Spinal cord (tissue), 10 donors: ENCODE measurements around the gene ZNF92. TPM values are rescaled to one million over a fixed set of nuclear protein-coding genes. Genes with fewer than 3 reads are reported as not detected.
"Not testable (repeated sequence)": the region's sequence is repeated elsewhere in the genome, so short reads cannot be mapped to it uniquely, and the experiment has no call there.

Experiments
- DNase-seq, 6 donors: peaks; one replicate each; pipeline versions ENCODE4 v3.0.0 to v3.0.0-alpha.2; 2013 to 2015; ENCODE audit warnings: low spot score in 6 of 6, low read depth in 4 of 6
- H3K27ac ChIP-seq: one replicate; pipeline ENCODE4 v1.5.1; 2013; ENCODE audit warnings: low read depth, low read length, control low read depth
- H3K27me3 ChIP-seq: one replicate; pipeline ENCODE4 v1.6.1; 2013; ENCODE audit warnings: low read length; ENCODE audit not compliant: control insufficient read depth, insufficient read depth
- H3K36me3 ChIP-seq: one replicate; pipeline ENCODE4 v1.6.1; 2013; ENCODE audit warnings: low read length; ENCODE audit not compliant: control insufficient read depth, insufficient read depth
- H3K4me1 ChIP-seq: one replicate; pipeline ENCODE4 v1.6.1; 2013; ENCODE audit warnings: low read length; ENCODE audit not compliant: control insufficient read depth, insufficient read depth
- H3K4me3 ChIP-seq: one replicate; pipeline ENCODE4 v1.5.1; 2013; ENCODE audit warnings: low read depth, low read length, control low read depth
- H3K9me3 ChIP-seq: one replicate; pipeline ENCODE4 v1.6.1; 2013; ENCODE audit warnings: low read length; ENCODE audit not compliant: control insufficient read depth, insufficient read depth
- WGBS: methylation state at CpG from one replicate; pipeline ENCODE4 v1.1.5; 2013; ENCODE audit warnings: missing lambda C conversion rate; ENCODE audit not compliant: insufficient coverage; 5-methylcytosine and 5-hydroxymethylcytosine counted together
- long read RNA-seq, 4 donors: transcript quantifications; one replicate each; lab custom pipeline, GENCODE V29; 2026
- polyA plus RNA-seq, 2 donors: library from polyadenylated mRNA; unstranded; fragments of 120-200 nt; gene quantifications; one replicate each; pipeline ENCODE4 v1.2.1, GENCODE V29; 2013; ENCODE audit not compliant: insufficient read length in 2 of 2
- total RNA-seq, 2 donors: library from RNA; depleted of rRNA in 1 of 2; stranded (reverse); fragments of 120-200 nt in 1 of 2; fragments of >200 nt in 1 of 2; gene quantifications; one replicate each; pipeline versions ENCODE4 v1.2.3 to v1.2.4, GENCODE V29; 2013 to 2014
- donor health status: healthy.

The ZNF92 gene
- total RNA-seq (10 to 100 TPM; 15.2 to 30.8 TPM), polyA plus RNA-seq (10 to 100 TPM; 18.8 to 28.7 TPM)
- long read RNA-seq, donor 1, transcript ZNF92-201 (4 exons, 3,210 nt), result major isoform, 6 of 10 reads
- long read RNA-seq, donor 1, partial matches to known transcripts, result 0 of 10 reads
- long read RNA-seq, donor 1, other reads (novel, unspliced or antisense), result 0 of 10 reads
- long read RNA-seq, donor 2, partial matches to known transcripts, result 0 of 3 reads
- long read RNA-seq, donor 2, other reads (novel, unspliced or antisense), result 0 of 3 reads
- long read RNA-seq, donor 3, partial matches to known transcripts, result 0 of 6 reads
- long read RNA-seq, donor 3, other reads (novel, unspliced or antisense), result 0 of 6 reads
- long read RNA-seq, donor 4, transcript ZNF92-201 (4 exons, 3,210 nt), result major isoform, 5 of 8 reads
- long read RNA-seq, donor 4, partial matches to known transcripts, result 0 of 8 reads
- long read RNA-seq, donor 4, other reads (novel, unspliced or antisense), result 0 of 8 reads

GRCh38 chr7:65373608-65374351 is at the start of gene ZNF92:
TSS of gene ZNF92 (plus strand) at chr7:65373855. CDS start at chr7:65373998, 143 bp downstream.
- DNase-seq, result peak; percentile 91 to 99 (median 98)
- H3K9me3 ChIP-seq, result no peaks in the 10 kb centered on the region
- peak within 1 kb of the TSS; percentile 87 for H3K27ac ChIP-seq
- H3K4me1 ChIP-seq, result peaks cover 11% of the 10 kb centered on the region
- H3K27me3 ChIP-seq, result no peaks in the 10 kb centered on the region
- H3K36me3 ChIP-seq, result peaks cover 3% of the 10 kb centered on the region
- WGBS, result 0% methylated on average over 36 of the region's 44 CpGs
- peak within 1 kb of the TSS; percentile 89 for H3K4me3 ChIP-seq

DNA sequence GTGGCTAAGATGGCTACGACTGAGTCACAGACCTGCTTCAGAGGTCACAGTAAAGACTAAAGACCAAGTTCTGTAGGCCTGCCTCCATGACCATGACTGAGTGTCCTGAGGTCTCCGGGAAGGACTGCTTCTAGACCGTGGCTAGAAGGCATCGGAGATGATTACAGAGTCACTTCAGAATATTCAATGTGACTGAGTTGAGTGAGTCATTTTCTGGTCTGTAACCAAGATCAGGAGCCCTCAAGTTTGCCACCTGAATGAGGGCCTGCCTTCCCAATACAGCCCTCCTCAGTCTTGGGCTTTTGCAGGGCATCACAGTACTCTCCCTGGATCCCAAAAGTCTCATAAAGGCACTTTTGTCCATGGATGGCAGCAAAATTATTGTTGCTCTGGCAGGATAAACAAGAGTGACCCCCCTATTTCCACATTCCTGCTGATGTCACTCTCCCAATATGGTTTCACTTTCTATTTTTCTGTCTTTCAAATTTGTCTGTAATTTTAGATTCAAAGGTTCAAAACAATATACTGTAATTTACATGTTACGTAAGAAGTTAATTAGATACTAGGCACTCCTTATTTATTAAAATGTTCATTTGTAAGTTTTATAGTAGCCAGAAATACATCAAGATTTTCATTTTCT is 47.7 kb upstream of the ZNF92 start:
- Histone ChIP-seq H3K4me1 (no peaks in the 10 kb centered on the region), H3K27ac (no peak overlapping the region), H3K27me3 (no peaks in the 10 kb centered on the region), H3K9me3 (no peaks in the 10 kb centered on the region), H3K4me3 (no peak overlapping the region), H3K36me3 (no peaks in the 10 kb centered on the region)
- no peak for DNase-seq
- WGBS, result 99% methylated on average over 4 of the region's 5 CpGs

DNA sequence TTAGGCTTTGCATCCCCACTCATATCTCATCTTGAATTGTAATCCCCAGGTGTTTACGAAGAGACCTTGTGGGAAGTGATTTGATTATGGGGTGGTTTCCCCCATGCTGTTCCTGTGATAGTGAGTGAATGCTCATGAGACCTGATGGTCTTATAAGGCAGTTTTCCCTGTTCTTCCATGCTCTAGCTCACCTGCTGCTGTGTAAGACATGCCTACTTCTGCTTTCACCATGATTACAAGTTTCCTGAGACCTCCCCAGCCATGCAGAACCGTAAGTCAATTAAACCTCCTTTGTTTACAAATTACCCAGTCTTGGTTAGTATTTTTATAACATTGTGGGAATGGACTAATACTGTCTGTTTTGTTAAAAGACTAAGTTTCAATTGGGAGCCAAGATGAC is 35.3 kb upstream of the ZNF92 start:
- H3K4me1 ChIP-seq, result no peaks in the 10 kb centered on the region
- H3K9me3 ChIP-seq, result no peaks in the 10 kb centered on the region
- H3K4me3 ChIP-seq, result no peak overlapping the region
- no CpG with 5 or more reads among the region's 2 CpGs for WGBS
- no peak overlapping the region for H3K27ac ChIP-seq
- DNase-seq, result peak in 1 of 6 donors; percentile 26
- H3K36me3 ChIP-seq, result no peaks in the 10 kb centered on the region
- H3K27me3 ChIP-seq, result no peaks in the 10 kb centered on the region

DNA sequence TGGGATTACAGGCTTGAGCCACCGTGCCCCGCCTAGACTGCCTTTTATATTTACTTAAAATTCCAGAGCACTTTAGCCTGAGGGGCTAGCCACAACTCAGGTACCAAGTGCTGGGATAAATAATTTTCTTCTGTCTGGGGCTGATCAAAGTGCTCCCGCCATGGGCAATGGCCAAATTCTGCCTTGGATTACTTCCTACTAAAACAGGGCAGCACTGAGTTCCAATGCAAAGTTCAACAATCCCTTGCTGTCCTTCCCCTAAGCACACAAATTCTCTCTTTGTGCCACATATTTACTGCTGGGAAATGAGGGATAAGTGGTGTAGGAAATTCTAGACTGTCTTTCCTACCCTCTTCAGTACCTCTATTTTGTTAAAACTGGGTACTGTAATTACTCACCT is 34.4 kb upstream of the ZNF92 start:
- Histone ChIP-seq H3K27me3 (no peaks in the 10 kb centered on the region), H3K4me1 (no peaks in the 10 kb centered on the region), H3K9me3 (no peaks in the 10 kb centered on the region), H3K4me3 (no peak overlapping the region), H3K27ac (no peak overlapping the region), H3K36me3 (no peaks in the 10 kb centered on the region)
- 93% methylated on average over 3 of the region's 3 CpGs for WGBS
- no peak for DNase-seq

DNA sequence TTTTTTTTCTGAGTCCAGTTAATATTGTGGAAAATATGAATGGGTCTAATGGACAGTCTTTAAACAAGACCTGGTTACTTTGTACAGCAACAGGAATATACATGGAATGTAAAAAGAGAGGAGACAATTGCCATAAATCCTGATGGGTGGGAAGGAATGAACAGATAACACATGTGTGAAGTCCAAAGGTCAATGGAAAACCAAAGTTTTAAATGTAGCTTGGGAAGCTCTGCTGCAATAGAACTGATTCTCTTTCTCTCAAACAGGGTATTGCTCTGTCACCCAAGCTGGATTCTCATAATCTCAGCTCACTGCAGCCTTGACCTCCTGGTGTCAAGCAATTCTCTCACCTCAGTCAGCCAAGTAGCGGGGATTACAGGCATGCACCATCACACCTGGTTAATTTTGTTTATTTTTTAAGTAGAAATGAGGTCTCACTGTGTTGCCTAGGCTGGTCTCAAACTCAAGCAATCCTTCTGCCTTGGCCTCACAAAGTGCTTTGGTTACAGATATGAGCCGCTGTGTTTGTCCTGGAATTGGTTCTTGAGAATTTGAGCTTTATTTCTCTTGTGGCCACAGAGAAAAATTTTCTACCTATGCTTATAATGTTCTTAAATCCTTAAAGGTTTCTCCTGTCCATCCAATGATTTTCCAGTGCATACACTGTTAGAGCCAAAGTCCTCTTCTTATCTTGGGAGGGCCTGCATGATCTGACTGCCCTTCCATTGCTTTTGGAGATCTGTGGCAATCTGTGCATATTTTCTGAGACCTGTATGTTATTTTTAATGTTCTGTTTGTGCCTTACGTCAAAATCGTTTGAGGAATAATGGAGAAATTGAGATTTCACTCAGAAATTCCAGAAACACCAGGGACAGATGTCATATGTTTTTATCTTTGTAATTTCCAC is 30.7 kb upstream of the ZNF92 start:
- Histone ChIP-seq H3K4me3 (no peak overlapping the region), H3K27ac (no peak overlapping the region), H3K9me3 (no peaks in the 10 kb centered on the region), H3K36me3 (no peaks in the 10 kb centered on the region), H3K27me3 (no peaks in the 10 kb centered on the region), H3K4me1 (no peaks in the 10 kb centered on the region)
- WGBS, result 100% methylated on average over 1 of the region's 4 CpGs
- no peak for DNase-seq

GRCh38 chr7:65344541-65344940 is 29.1 kb upstream of the ZNF92 start:
- H3K27me3 ChIP-seq, H3K4me3 ChIP-seq, H3K27ac ChIP-seq, H3K36me3 ChIP-seq, H3K9me3 ChIP-seq, DNase-seq, H3K4me1 ChIP-seq: not testable (repeated sequence)
- 100% methylated on average over 1 of the region's 4 CpGs for WGBS

GRCh38 chr7:65354263-65354662 is 19.4 kb upstream of the ZNF92 start:
- no peaks in the 10 kb centered on the region for H3K9me3 ChIP-seq
- H3K4me3 ChIP-seq, result no peak overlapping the region
- no peaks in the 10 kb centered on the region for H3K27me3 ChIP-seq
- no peaks in the 10 kb centered on the region for H3K36me3 ChIP-seq
- H3K27ac ChIP-seq, result no peak overlapping the region
- DNase-seq, result no peak
- no CpG with 5 or more reads among the region's 4 CpGs for WGBS
- H3K4me1 ChIP-seq, result no peaks in the 10 kb centered on the region

DNA sequence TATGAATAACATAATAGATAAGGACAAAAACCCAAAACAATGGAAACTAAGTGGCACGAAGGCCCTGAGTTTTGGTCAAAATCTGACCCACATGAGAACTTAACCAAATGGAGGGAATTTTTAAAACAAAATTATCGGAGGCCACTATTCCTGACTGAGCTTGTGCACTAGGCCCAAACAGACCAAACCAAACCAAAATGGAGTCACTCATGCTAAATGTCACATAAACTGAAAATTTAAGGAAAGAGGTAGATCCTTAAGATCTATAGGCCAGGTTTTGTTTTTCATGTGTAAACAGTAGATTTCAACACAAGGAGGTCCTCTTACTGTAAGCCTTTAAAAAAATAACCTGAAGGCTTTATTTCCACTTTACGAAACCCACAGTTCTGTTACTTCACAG is 3.8 kb upstream of the ZNF92 start:
- peaks cover 5% of the 10 kb centered on the region for H3K4me1 ChIP-seq
- no peak for DNase-seq
- no peaks in the 10 kb centered on the region for H3K27me3 ChIP-seq
- H3K9me3 ChIP-seq, result no peaks in the 10 kb centered on the region
- H3K4me3 ChIP-seq, result no peak overlapping the region
- no peaks in the 10 kb centered on the region for H3K36me3 ChIP-seq
- H3K27ac ChIP-seq, result no peak overlapping the region
- 88% methylated on average over 1 of the region's 3 CpGs for WGBS

- Histone ChIP-seq H3K36me3 (peaks cover 3% of the 10 kb centered on the region), H3K27ac (no peak overlapping the region), H3K4me1 (peaks cover 11% of the 10 kb centered on the region), H3K4me3 (no peak overlapping the region), H3K9me3 (no peaks in the 10 kb centered on the region), H3K27me3 (no peaks in the 10 kb centered on the region)
- 70% methylated on average over 5 of the region's 5 CpGs for WGBS
- DNase-seq, result peak in 1 of 6 donors; percentile 43
Observed at GRCh38 chr7:65371468-65371867, 2.2 kb upstream of the ZNF92 start.
